PC-9 (cell line): ENCODE data around the gene LYSMD2. TPM values are rescaled to one million over a fixed set of nuclear protein-coding genes. Genes with fewer than 3 reads are reported as not detected.

ENCODE experiments used
- BruUV-seq: library from RNA; stranded (reverse); fragments of 400-500 nt; replicated peaks from 2 replicates; lab custom pipeline; 2021; lab: Mats Ljungman, UMichigan
- CTCF ChIA-PET: fragments of 300-600 bp; sonication (Branson Sonifier 250); formaldehyde crosslinking; loops from one replicate; lab custom pipeline; 2022; ENCODE audit warnings: antibody characterized with exemption; lab: Charles Lee
- POLR2A ChIA-PET: fragments of 300-600 bp; sonication (Branson Sonifier 250); formaldehyde crosslinking; loops from one replicate; lab custom pipeline; 2022; ENCODE audit warnings: antibody characterized with exemption; ENCODE audit not compliant: unreplicated experiment; lab: Charles Lee
- DNase-seq, 2 experiments: peaks; one replicate each; pipeline versions ENCODE4 v3.0.0 to v3.0.0-alpha.2; 2015 to 2022; ENCODE audit warnings: mixed read lengths in 1 of 2
- H2AFZ ChIP-seq: fragments of 200-600 bp; sonication (generic); 2 replicates; pipeline ENCODE4 v1.8.1; 2017; ENCODE audit warnings: antibody characterized with exemption
- H3F3A ChIP-seq: fragments of 200-600 bp; sonication (generic); 2 replicates; pipeline ENCODE4 v1.8.1; 2017; ENCODE audit warnings: antibody characterized with exemption, mild to moderate bottlenecking, low read depth; ENCODE audit not compliant: insufficient read depth
- H3K27ac ChIP-seq: fragments of 200-600 bp; sonication (generic); 2 replicates; pipeline ENCODE4 v1.6.1; 2016; ENCODE audit warnings: mixed run types
- H3K27me3 ChIP-seq: fragments of 200-600 bp; sonication (generic); 2 replicates; pipeline ENCODE4 v1.6.1; 2016; ENCODE audit warnings: low read depth, mixed run types; ENCODE audit not compliant: insufficient read depth
- H3K36me3 ChIP-seq: fragments of 200-600 bp; sonication (generic); 2 replicates; pipeline ENCODE4 v1.6.1; 2016; ENCODE audit warnings: low read depth, mixed run types
- H3K4me1 ChIP-seq: fragments of 200-600 bp; sonication (generic); replicated peaks from 2 replicates; pipeline ENCODE4 v1.6.1; 2016; ENCODE audit warnings: mixed run types; ENCODE audit not compliant: insufficient read depth
- H3K4me2 ChIP-seq: fragments of 200-600 bp; sonication (generic); 2 replicates; pipeline ENCODE4 v1.6.1; 2017; ENCODE audit warnings: mixed run types
- H3K4me3 ChIP-seq: fragments of 200-600 bp; sonication (generic); 2 replicates; pipeline ENCODE4 v1.6.1; 2016; ENCODE audit warnings: mixed run types
- H3K79me2 ChIP-seq: fragments of 200-600 bp; sonication (generic); 2 replicates; pipeline ENCODE4 v1.6.1; 2017; ENCODE audit warnings: low read depth, mixed run types
- H3K9me2 ChIP-seq: fragments of 200-600 bp; sonication (generic); 2 replicates; pipeline ENCODE4 v1.8.1; 2017; ENCODE audit warnings: mild to moderate bottlenecking; ENCODE audit not compliant: insufficient read depth
- H3K9me3 ChIP-seq: fragments of 200-600 bp; sonication (generic); 2 replicates; pipeline ENCODE4 v1.8.1; 2016; ENCODE audit warnings: low read depth; ENCODE audit not compliant: insufficient read depth
- H4K20me1 ChIP-seq: fragments of 200-600 bp; sonication (generic); 2 replicates; pipeline ENCODE4 v1.8.1; 2017; ENCODE audit not compliant: insufficient read depth
- EZH2 ChIP-seq: fragments of 200-600 bp; sonication (generic); IDR thresholded peaks from 2 replicates; pipeline ENCODE4 v1.8.0; 2017; ENCODE audit warnings: antibody characterized with exemption, low read depth
- intact Hi-C: fragments of 100-400 bp; cut with micrococcal nuclease; formaldehyde crosslinking; loops from one replicate; pipeline ENCODE4 v1.10.0; 2022; ENCODE audit not compliant: unreplicated experiment
- total RNA-seq: library from RNA; stranded (reverse); gene quantifications from 2 replicates; pipeline ENCODE4 v1.2.3, GENCODE V29; 2021
- TF ChIP-seq, protein P1 (sequence below): fragments of 200-600 bp; sonication (generic); conservative IDR thresholded peaks from 2 replicates; pipeline ENCODE4 v1.6.1; 2017; ENCODE audit warnings: mixed run types, antibody characterized with exemption, mild to moderate bottlenecking, moderate library complexity

Gene LYSMD2
- total RNA-seq, 1 experiment from 2014 or later = 11.1 TPM

DNA sequence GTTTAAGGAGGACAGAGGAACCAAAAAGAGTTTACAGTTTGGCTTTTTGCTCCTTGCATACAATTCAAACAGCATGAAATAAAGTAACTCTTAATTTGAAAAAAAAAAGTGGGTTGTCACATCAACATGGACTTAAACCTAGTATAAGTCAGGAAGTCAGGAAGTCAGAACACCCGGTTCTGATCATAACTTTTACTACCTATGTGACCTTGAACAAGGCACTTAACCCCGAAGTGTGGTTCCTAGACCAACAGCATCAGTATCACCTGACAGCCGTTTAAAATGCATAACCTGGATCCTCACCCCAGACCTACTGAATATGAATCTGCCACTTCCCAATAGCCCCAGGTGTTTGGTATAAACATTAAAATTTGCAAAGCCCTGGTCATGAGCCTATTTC is 18.7 kb downstream of the LYSMD2 start:
- CTCF ChIA-PET = no interaction called here
- POLR2A ChIA-PET = no interaction called here
- Histone ChIP-seq H3K27ac (no peak overlapping the region), H3K9me3 (no peaks in the 10 kb centered on the region), H3K36me3 (no peaks in the 10 kb centered on the region), H4K20me1 (no peaks in the 10 kb centered on the region), H2AFZ (no peak overlapping the region), H3K9me2 (no peaks in the 10 kb centered on the region), H3K4me2 (no peak overlapping the region), H3K79me2 (no peaks in the 10 kb centered on the region), H3K4me3 (no peak overlapping the region), H3F3A (no peaks in the 10 kb centered on the region), H3K4me1 (no peaks in the 10 kb centered on the region), H3K27me3 (no peaks in the 10 kb centered on the region)
- DNase-seq = no peak
- TF ChIP-seq, protein P1, sequence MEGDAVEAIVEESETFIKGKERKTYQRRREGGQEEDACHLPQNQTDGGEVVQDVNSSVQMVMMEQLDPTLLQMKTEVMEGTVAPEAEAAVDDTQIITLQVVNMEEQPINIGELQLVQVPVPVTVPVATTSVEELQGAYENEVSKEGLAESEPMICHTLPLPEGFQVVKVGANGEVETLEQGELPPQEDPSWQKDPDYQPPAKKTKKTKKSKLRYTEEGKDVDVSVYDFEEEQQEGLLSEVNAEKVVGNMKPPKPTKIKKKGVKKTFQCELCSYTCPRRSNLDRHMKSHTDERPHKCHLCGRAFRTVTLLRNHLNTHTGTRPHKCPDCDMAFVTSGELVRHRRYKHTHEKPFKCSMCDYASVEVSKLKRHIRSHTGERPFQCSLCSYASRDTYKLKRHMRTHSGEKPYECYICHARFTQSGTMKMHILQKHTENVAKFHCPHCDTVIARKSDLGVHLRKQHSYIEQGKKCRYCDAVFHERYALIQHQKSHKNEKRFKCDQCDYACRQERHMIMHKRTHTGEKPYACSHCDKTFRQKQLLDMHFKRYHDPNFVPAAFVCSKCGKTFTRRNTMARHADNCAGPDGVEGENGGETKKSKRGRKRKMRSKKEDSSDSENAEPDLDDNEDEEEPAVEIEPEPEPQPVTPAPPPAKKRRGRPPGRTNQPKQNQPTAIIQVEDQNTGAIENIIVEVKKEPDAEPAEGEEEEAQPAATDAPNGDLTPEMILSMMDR = no peak
- TF ChIP-seq EZH2 = no peak
- intact Hi-C loops = no loop called here
- no TSS peak for BruUV-seq

DNA sequence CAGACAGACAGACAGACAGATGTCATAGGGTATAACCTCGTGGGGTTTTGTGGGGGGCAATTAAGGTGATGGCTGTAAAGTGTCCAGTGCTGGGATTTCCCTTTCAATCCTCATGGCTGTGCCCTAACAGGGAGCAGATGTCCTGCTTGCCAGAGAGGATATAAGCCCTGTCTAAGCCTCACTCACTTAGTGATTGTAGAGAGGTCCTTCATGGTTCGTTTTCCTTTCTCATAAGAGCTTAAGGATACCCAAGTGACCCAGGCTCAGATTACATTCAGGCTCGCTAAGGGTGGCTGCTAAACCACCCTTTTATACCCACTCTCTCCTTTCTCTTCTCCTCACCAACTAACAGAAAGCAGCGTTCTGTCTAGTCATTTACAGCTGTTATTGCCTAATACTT is 19.2 kb downstream of the LYSMD2 start:
- H3K79me2 ChIP-seq = no peaks in the 10 kb centered on the region
- H3K27me3 ChIP-seq = no peaks in the 10 kb centered on the region
- TF ChIP-seq, protein P1 = no peak
- no peak for TF ChIP-seq EZH2
- no peaks in the 10 kb centered on the region for H3K9me2 ChIP-seq
- H3K9me3 ChIP-seq = no peaks in the 10 kb centered on the region
- no peak for DNase-seq
- no peaks in the 10 kb centered on the region for H3K36me3 ChIP-seq
- no peak overlapping the region for H3K4me2 ChIP-seq
- intact Hi-C loops = no loop called here
- BruUV-seq = no TSS peak
- no peak overlapping the region for H3K4me3 ChIP-seq
- no peaks in the 10 kb centered on the region for H3K4me1 ChIP-seq
- ChIA-PET POLR2A (no interaction called here), CTCF (no interaction called here)
- no peak overlapping the region for H2AFZ ChIP-seq
- H3K27ac ChIP-seq = no peak overlapping the region
- no peaks in the 10 kb centered on the region for H4K20me1 ChIP-seq
- H3F3A ChIP-seq = no peaks in the 10 kb centered on the region

DNA sequence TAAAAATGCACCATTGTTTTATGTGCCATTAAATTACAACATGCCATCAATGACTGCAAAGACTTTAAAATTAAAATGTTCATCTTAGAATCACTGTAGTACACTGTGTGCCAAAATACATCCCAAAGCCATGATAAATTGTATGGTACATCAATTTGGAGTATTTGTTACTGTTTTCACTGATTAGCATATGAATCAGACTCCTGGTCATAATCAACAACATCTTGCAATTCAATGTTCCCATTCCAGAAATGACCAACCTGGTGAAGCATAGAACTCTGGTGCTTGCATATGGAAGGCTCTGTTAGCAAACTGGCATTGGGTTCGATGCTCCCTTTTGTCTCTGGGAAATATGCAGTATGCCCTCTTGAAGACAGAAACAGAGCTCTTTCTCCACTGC is 22.5 kb downstream of the LYSMD2 start:
- Histone ChIP-seq H3K79me2 (no peaks in the 10 kb centered on the region), H3K9me3 (no peaks in the 10 kb centered on the region), H3K4me1 (no peaks in the 10 kb centered on the region), H3K27me3 (no peaks in the 10 kb centered on the region), H2AFZ (no peak overlapping the region), H3K27ac (no peak overlapping the region), H3K9me2 (no peaks in the 10 kb centered on the region), H3K4me2 (no peak overlapping the region), H4K20me1 (no peaks in the 10 kb centered on the region), H3K4me3 (no peak overlapping the region), H3K36me3 (no peaks in the 10 kb centered on the region), H3F3A (no peaks in the 10 kb centered on the region)
- ChIA-PET POLR2A (no interaction called here), CTCF (no interaction called here)
- no peak for DNase-seq
- TF ChIP-seq, protein P1 = no peak
- TF ChIP-seq EZH2 = no peak
- intact Hi-C loops = no loop called here
- no TSS peak for BruUV-seq
